GM21528 (cell line): Measurements from ENCODE around the gene SLC9A5.

Experiments used
- ATAC-seq: cut with Tn5 transposase; IDR thresholded peaks from one replicate; pipeline ENCODE4 v1.9.1; 2021; ENCODE audit warnings: mild to moderate bottlenecking, moderate library complexity; ENCODE audit not compliant: unreplicated experiment, low FRiP score

Gene SLC9A5

GRCh38 chr16:67302076-67302475, 53.3 kb downstream of the SLC9A5 start:
- no peak for ATAC-seq

- ATAC-seq: no peak
Measured at GRCh38 chr16:67302970-67303369, 54.2 kb downstream of the SLC9A5 start.

- no peak for ATAC-seq
Measured at GRCh38 chr16:67304020-67304419, 55.2 kb downstream of the SLC9A5 start.

- ATAC-seq: no peak
Measured at GRCh38 chr16:67305216-67306071, 56.7 kb downstream of the SLC9A5 start.

- no peak for ATAC-seq
Measured at GRCh38 chr16:67310561-67310960, 61.8 kb downstream of the SLC9A5 start.

GRCh38 chr16:67311607-67312488, 63.1 kb downstream of the SLC9A5 start:
- ATAC-seq: peak; percentile 59

GRCh38 chr16:67312719-67313118, 63.9 kb downstream of the SLC9A5 start:
- ATAC-seq: no peak

- ATAC-seq: no peak
Measured at GRCh38 chr16:67317853-67318252, 69.1 kb downstream of the SLC9A5 start.
